Ishikawa (cell line): ENCODE measurements around the gene GNG2.

Source experiments
- CEBPB ChIP-seq: IDR thresholded peaks from 2 replicates; pipeline ENCODE4 v1.6.1; 2012
- CREB1 ChIP-seq: IDR thresholded peaks from 2 replicates; pipeline ENCODE4 v1.6.1; 2012; ENCODE audit warnings: low read depth
- EGR1 ChIP-seq: IDR thresholded peaks from 2 replicates; pipeline ENCODE4 v1.6.1; 2012
- EP300 ChIP-seq: IDR thresholded peaks from 2 replicates; pipeline ENCODE4 v1.6.1; 2012; ENCODE audit warnings: borderline replicate concordance
- FOXM1 ChIP-seq: IDR thresholded peaks from 2 replicates; pipeline ENCODE4 v1.6.1; 2012; ENCODE audit warnings: low read depth, borderline replicate concordance
- NFIC ChIP-seq: IDR thresholded peaks from 2 replicates; pipeline ENCODE4 v1.6.1; 2012
- RAD21 ChIP-seq: IDR thresholded peaks from 2 replicates; pipeline ENCODE4 v1.6.1; 2012; ENCODE audit warnings: low read depth
- REST ChIP-seq: IDR thresholded peaks from 2 replicates; pipeline ENCODE4 v1.6.1; 2012; ENCODE audit warnings: low read depth, mild to moderate bottlenecking
- TAF1 ChIP-seq: IDR thresholded peaks from 2 replicates; pipeline ENCODE4 v1.6.1; 2012; ENCODE audit warnings: low read depth, mild to moderate bottlenecking
- TCF12 ChIP-seq: IDR thresholded peaks from 2 replicates; pipeline ENCODE4 v1.6.1; 2012; ENCODE audit warnings: low read depth
- TEAD4 ChIP-seq: IDR thresholded peaks from 2 replicates; pipeline ENCODE4 v1.6.1; 2012
- YY1 ChIP-seq: IDR thresholded peaks from 2 replicates; pipeline ENCODE4 v1.6.1; 2012; ENCODE audit warnings: low read depth
- ZBTB7A ChIP-seq: IDR thresholded peaks from 2 replicates; pipeline ENCODE4 v1.6.1; 2012; ENCODE audit warnings: low read depth
- TF ChIP-seq, protein P1 (sequence below): IDR thresholded peaks from 2 replicates; pipeline ENCODE4 v1.6.1; 2012
- TF ChIP-seq, protein P2 (sequence below): IDR thresholded peaks from 2 replicates; pipeline ENCODE4 v1.6.1; 2012

Gene GNG2

GRCh38 chr14:51883232-51883631, 22.8 kb downstream of the GNG2 start:
- no peak for TF ChIP-seq ZBTB7A
- TF ChIP-seq REST, result no peak
- TF ChIP-seq EP300, result no peak
- TF ChIP-seq RAD21, result no peak
- TF ChIP-seq YY1, result no peak
- no peak for TF ChIP-seq NFIC
- TF ChIP-seq TEAD4, result no peak
- TF ChIP-seq CREB1, result no peak
- TF ChIP-seq TCF12, result no peak
- no peak for TF ChIP-seq CEBPB
- no peak for TF ChIP-seq EGR1
- no peak for TF ChIP-seq FOXM1
- TF ChIP-seq, protein P1, sequence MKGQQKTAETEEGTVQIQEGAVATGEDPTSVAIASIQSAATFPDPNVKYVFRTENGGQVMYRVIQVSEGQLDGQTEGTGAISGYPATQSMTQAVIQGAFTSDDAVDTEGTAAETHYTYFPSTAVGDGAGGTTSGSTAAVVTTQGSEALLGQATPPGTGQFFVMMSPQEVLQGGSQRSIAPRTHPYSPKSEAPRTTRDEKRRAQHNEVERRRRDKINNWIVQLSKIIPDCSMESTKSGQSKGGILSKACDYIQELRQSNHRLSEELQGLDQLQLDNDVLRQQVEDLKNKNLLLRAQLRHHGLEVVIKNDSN, result no peak
- TF ChIP-seq, protein P2, sequence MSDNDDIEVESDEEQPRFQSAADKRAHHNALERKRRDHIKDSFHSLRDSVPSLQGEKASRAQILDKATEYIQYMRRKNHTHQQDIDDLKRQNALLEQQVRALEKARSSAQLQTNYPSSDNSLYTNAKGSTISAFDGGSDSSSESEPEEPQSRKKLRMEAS, result no peak
- no peak for TF ChIP-seq TAF1

- TF ChIP-seq EP300, result no peak
- TF ChIP-seq CEBPB, result no peak
- no peak for TF ChIP-seq REST
- TF ChIP-seq CREB1, result no peak
- TF ChIP-seq EGR1, result no peak
- no peak for TF ChIP-seq FOXM1
- TF ChIP-seq RAD21, result no peak
- TF ChIP-seq TAF1, result no peak
- TF ChIP-seq, protein P2, result no peak
- no peak for TF ChIP-seq YY1
- TF ChIP-seq NFIC, result no peak
- TF ChIP-seq TCF12, result no peak
- TF ChIP-seq, protein P1, result no peak
- TF ChIP-seq ZBTB7A, result no peak
- no peak for TF ChIP-seq TEAD4
Observed at GRCh38 chr14:51884086-51884927, 23.9 kb downstream of the GNG2 start.

DNA sequence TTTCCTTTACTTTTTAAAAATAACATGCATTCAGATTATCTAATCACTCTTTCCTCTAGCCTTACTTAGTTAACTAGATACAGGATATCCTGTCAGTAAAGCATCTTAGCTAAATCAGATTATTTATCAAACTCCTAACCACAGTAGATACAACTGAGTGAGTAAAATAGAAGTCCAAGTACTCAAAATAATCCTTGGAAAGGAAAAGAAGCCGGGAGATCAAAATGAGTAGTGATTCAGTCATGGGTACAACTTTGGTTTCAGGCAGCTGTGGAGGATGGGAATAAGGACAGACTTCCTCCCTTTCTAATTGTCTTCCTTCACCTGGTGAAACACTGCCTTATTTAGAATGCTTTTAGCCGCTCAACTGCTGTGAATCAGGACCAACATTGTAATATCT, 29.4 kb downstream of the GNG2 start:
- TF ChIP-seq, protein P1, result no peak
- TF ChIP-seq TAF1 (no peak), CEBPB (no peak), FOXM1 (no peak), EGR1 (no peak), CREB1 (no peak), TEAD4 (no peak), ZBTB7A (no peak), EP300 (no peak), NFIC (no peak), YY1 (no peak), TCF12 (no peak), REST (no peak), RAD21 (no peak)
- TF ChIP-seq, protein P2, result no peak
